GM21619 (cell line): Measurements from ENCODE around the gene WWOX.

Experiments used
- ATAC-seq: cut with Tn5 transposase; IDR thresholded peaks from one replicate; pipeline ENCODE4 v1.9.1; 2021; ENCODE audit not compliant: unreplicated experiment

Gene WWOX

GRCh38 chr16:78192734-78193488 lies 93.5 kb downstream of the WWOX start:
- ATAC-seq: no peak

- ATAC-seq: no peak
Measured at GRCh38 chr16:78194948-78195347, 95.5 kb downstream of the WWOX start.

GRCh38 chr16:78195797-78196196 lies 96.3 kb downstream of the WWOX start:
- ATAC-seq: no peak

- ATAC-seq: no peak
Measured at GRCh38 chr16:78196502-78196901, 97.0 kb downstream of the WWOX start.

GRCh38 chr16:78198288-78198687 lies 98.8 kb downstream of the WWOX start:
- no peak for ATAC-seq

- no peak for ATAC-seq
Measured at GRCh38 chr16:78199325-78200022, 100.0 kb downstream of the WWOX start.

GRCh38 chr16:78200023-78200389 lies 100.6 kb downstream of the WWOX start:
- ATAC-seq: no peak

- ATAC-seq: no peak
Measured at GRCh38 chr16:78200623-78201096, 101.2 kb downstream of the WWOX start.

GRCh38 chr16:78205506-78205905 lies 106.1 kb downstream of the WWOX start:
- ATAC-seq: no peak

- ATAC-seq: no peak
Measured at GRCh38 chr16:78206623-78207223, 107.3 kb downstream of the WWOX start.

- no peak for ATAC-seq
Measured at GRCh38 chr16:78209951-78210661, 110.7 kb downstream of the WWOX start.

GRCh38 chr16:78211020-78211599 lies 111.7 kb downstream of the WWOX start:
- ATAC-seq: no peak

- no peak for ATAC-seq
Measured at GRCh38 chr16:78211946-78212345, 112.5 kb downstream of the WWOX start.

GRCh38 chr16:78212674-78213073 lies 113.2 kb downstream of the WWOX start:
- ATAC-seq: no peak

GRCh38 chr16:78213751-78214150 lies 114.3 kb downstream of the WWOX start:
- no peak for ATAC-seq

GRCh38 chr16:78215222-78215621 lies 115.8 kb downstream of the WWOX start:
- no peak for ATAC-seq

- no peak for ATAC-seq
Measured at GRCh38 chr16:78216166-78216745, 116.8 kb downstream of the WWOX start.

- ATAC-seq: no peak
Measured at GRCh38 chr16:78217276-78217675, 117.8 kb downstream of the WWOX start.

- ATAC-seq: no peak
Measured at GRCh38 chr16:78218279-78218678, 118.8 kb downstream of the WWOX start.

- no peak for ATAC-seq
Measured at GRCh38 chr16:78218856-78219651, 119.6 kb downstream of the WWOX start.
